ENCODE results near the gene KMT2C.

KMT2C gene

GRCh38 chr7:152112829-152113228 is 323.0 kb downstream of the KMT2C start:
- TF ChIP-seq, protein P1, sequence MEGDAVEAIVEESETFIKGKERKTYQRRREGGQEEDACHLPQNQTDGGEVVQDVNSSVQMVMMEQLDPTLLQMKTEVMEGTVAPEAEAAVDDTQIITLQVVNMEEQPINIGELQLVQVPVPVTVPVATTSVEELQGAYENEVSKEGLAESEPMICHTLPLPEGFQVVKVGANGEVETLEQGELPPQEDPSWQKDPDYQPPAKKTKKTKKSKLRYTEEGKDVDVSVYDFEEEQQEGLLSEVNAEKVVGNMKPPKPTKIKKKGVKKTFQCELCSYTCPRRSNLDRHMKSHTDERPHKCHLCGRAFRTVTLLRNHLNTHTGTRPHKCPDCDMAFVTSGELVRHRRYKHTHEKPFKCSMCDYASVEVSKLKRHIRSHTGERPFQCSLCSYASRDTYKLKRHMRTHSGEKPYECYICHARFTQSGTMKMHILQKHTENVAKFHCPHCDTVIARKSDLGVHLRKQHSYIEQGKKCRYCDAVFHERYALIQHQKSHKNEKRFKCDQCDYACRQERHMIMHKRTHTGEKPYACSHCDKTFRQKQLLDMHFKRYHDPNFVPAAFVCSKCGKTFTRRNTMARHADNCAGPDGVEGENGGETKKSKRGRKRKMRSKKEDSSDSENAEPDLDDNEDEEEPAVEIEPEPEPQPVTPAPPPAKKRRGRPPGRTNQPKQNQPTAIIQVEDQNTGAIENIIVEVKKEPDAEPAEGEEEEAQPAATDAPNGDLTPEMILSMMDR (IDR thresholded peaks at IDR 0.05): no peak

- TF ChIP-seq, protein P1 (IDR thresholded peaks at IDR 0.05): no peak
Measured at GRCh38 chr7:152108359-152108758, 327.4 kb downstream of the KMT2C start.

GRCh38 chr7:152107945-152108344 is 327.9 kb downstream of the KMT2C start:
- TF ChIP-seq, protein P1 (IDR thresholded peaks at IDR 0.05): no peak

- TF ChIP-seq, protein P1 (IDR thresholded peaks at IDR 0.05): no peak
Measured at GRCh38 chr7:152106990-152107389, 328.8 kb downstream of the KMT2C start.

- TF ChIP-seq, protein P1 (IDR thresholded peaks at IDR 0.05): no peak
Measured at GRCh38 chr7:152105205-152105604, 330.6 kb downstream of the KMT2C start.

- TF ChIP-seq, protein P1 (IDR thresholded peaks at IDR 0.05): no peak
Measured at GRCh38 chr7:152103691-152104090, 332.1 kb downstream of the KMT2C start.

- TF ChIP-seq, protein P1 (IDR thresholded peaks at IDR 0.05): no peak
Measured at GRCh38 chr7:152103066-152103465, 332.7 kb downstream of the KMT2C start.

GRCh38 chr7:152097330-152097729 is 338.5 kb downstream of the KMT2C start:
- TF ChIP-seq, protein P1 (IDR thresholded peaks at IDR 0.05): no peak

All from LNCAP (cell line).